ENCODE measurements around the gene PRAMEF20. TPM values are rescaled to one million over a fixed set of nuclear protein-coding genes. Genes with fewer than 3 reads are reported as not detected.
"Not testable (repeated sequence)": the region's sequence is repeated elsewhere in the genome, so short reads cannot be mapped to it uniquely, and the experiment has no call there.

PRAMEF20 gene
- total RNA-seq = not detected

DNA sequence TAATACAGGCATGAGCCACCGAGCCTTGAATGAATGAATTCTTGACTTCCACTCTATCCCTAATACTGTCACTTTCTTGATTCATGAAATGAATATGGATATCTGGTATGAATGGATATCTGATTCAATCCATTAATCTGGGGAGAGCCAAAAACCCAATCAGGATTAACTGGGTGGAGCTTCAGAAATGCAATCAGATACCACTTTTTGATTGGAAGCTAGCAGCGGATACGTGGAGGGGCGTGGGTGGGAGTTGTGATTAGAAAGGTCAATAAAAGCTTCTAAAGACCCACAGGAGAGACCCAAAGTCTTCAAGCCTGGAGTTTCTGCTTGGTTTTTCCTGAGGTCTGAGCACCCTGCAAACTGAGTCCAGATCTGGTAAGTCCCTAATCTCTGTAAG, at the start of gene PRAMEF20:
TSS of gene PRAMEF20 (plus strand) at position 301 of the 400 bp plus-strand sequence. CDS start 5,905 bp downstream, outside the sequence.
- H3K4me1 ChIP-seq; H3K36me3 ChIP-seq; H3K27me3 ChIP-seq; DNase-seq (ENCODE audit: extremely low spot score in 2 of 2); H3K4me3 ChIP-seq; H3K27ac ChIP-seq; H3K9me3 ChIP-seq; intact Hi-C loops (cut with DNase I): not testable (repeated sequence)

DNA sequence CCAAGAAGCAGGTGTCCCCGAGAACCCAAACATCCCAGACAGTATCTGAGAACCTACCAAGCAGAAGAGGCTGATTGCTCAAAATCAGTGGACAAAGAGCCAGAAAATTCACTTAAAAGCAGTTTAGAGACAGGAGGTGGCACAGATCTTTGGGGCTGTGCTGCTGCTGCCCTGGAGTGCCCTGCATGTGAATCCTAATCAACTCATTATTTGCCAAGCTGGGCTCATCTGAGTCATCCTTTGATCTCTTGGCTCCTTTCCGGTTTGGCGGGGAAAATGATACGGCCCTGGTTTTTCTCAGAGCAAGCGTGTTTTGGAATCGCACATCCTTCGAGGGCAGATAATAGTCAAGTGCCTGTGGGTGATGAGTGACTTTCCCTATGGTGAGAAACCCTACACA, 47.9 kb upstream of the PRAMEF20 start:
- intact Hi-C loops (cut with DNase I); H3K27me3 ChIP-seq; H3K9me3 ChIP-seq; H3K4me1 ChIP-seq; H3K36me3 ChIP-seq; DNase-seq (ENCODE audit: extremely low spot score in 2 of 2); H3K4me3 ChIP-seq; H3K27ac ChIP-seq: not testable (repeated sequence)

DNA sequence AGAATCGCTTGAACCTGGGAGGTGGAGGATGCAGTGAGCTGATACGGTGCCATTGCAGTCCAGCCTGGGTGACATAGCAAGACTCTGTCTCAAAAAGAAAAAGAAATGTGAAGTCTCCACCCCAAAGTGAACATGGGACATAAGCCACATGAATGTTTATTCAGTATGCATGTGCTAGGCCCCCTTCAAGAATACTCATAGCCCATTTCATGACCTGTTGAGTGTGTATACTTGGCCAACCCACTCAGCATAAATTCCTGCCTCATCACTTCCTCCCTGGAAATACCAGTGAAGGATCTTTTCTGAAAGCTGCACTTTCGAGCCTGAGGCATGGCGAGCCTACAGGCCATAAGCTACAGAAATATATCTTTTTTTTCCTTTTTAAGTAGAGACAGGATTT, 45.3 kb upstream of the PRAMEF20 start:
- intact Hi-C loops (cut with DNase I); H3K4me1 ChIP-seq; H3K36me3 ChIP-seq; H3K27ac ChIP-seq; DNase-seq (ENCODE audit: extremely low spot score in 2 of 2); H3K4me3 ChIP-seq; H3K9me3 ChIP-seq; H3K27me3 ChIP-seq: not testable (repeated sequence)

DNA sequence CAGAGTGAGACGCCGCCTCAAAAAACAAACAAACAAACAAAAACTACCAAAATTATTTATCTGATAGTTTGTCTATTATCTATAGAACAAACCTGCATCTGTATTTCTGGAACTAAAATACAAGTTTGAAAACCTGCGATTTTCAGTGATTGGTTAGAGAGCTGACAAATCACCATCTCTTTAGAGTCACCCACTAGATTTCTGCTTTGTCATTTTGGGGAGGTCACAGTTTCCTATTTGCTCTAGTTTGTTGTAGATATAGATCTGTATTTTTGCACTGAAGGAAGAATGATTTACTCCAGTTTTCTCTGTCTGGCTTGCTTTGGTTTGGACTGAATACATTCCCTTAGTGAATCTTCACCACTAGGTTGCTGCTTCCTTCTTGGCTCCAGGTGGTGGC, 43.7 kb upstream of the PRAMEF20 start:
- intact Hi-C loops (cut with DNase I); H3K36me3 ChIP-seq; H3K27ac ChIP-seq; H3K4me1 ChIP-seq; H3K27me3 ChIP-seq; H3K4me3 ChIP-seq; H3K9me3 ChIP-seq; DNase-seq (ENCODE audit: extremely low spot score in 2 of 2): not testable (repeated sequence)

DNA sequence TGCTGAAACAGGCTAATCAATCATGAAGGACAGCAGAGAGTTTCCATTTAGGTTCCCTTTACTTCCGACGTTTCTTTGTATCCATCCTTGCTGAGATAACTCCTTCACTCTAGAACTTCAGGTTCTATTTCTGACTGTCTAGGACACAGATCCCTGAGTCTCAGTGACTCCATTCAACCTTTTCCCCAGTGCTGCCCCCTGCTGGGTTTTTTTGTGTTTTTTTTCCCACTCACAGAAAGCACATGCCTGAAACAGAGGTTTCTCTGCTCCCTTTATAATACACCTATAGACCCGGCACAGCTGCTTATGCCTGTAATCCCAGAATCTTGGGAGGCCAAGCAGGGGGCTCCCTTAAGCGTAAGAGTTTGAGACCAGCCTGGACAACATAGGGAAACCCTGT, 41.7 kb upstream of the PRAMEF20 start:
- DNase-seq (ENCODE audit: extremely low spot score in 2 of 2); H3K27ac ChIP-seq; H3K4me1 ChIP-seq; H3K4me3 ChIP-seq; H3K27me3 ChIP-seq; H3K36me3 ChIP-seq; intact Hi-C loops (cut with DNase I); H3K9me3 ChIP-seq: not testable (repeated sequence)

DNA sequence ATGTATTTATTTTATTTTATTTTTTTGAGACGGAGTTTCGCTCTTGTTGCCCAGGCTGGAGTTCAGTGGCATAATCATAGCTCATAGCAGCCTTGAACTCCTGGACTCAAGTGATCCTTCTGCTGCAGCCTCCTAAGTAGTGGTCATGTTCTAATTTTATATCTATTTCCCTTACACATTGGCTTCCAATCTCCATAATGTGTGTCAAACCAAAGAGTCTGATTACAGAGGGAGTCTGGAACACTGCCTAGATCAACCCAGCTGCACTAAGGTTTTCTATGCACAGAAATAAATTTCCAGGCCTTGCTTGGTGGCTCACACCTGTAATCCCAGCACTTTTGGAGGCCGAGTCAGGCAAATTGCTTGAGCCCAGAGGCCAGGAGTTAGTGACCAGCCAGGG, 31.3 kb upstream of the PRAMEF20 start:
- H3K9me3 ChIP-seq; intact Hi-C loops (cut with DNase I); H3K4me1 ChIP-seq; H3K4me3 ChIP-seq; H3K27me3 ChIP-seq; H3K36me3 ChIP-seq; H3K27ac ChIP-seq; DNase-seq (ENCODE audit: extremely low spot score in 2 of 2): not testable (repeated sequence)

DNA sequence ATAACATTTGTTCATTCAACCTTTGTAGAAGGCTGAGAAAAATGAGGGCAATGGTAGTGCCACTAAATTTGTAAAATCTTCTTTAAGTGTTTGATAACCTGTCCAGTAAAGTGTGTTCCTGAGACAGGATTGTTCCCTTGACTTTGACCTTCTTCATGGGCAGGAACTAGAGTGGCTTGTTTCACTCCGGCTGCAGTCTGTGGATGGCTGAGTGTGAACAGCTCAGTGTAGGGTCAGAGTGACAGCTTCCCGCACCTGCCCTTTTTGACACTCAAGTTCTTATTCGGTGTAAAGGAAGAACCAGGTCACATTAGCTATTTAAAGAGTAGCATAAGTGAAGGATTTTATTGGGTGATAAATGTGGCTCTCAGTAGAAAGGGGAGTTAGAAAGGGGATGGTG, 29.9 kb upstream of the PRAMEF20 start:
- H3K4me3 ChIP-seq; H3K36me3 ChIP-seq; H3K27ac ChIP-seq; H3K4me1 ChIP-seq; H3K9me3 ChIP-seq; DNase-seq (ENCODE audit: extremely low spot score in 2 of 2); H3K27me3 ChIP-seq; intact Hi-C loops (cut with DNase I): not testable (repeated sequence)

DNA sequence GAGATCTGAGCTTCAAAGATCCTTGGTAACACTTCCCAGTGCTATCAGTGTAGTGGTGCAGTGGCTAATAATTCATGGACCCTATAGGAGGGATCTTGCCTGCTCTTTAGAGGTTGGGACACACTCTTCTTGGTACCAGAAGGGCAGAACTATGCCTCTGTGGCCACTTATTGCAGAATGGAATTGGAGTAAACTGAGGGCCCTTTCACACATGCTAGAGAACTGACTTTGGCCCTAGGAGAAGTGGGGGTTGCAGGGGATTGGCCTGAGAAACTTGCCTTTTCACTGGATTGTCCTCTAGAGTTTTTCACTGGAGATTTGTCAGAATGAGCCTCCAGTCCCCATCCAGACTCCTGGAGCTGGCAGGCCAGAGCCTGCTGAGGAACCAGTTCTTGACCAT, 20.9 kb upstream of the PRAMEF20 start, which contains the start of gene PRAMEF17:
TSS of gene PRAMEF17 (plus strand) at position 301 of the 400 bp plus-strand sequence. CDS start at position 327, 26 bp downstream.
- H3K4me1 ChIP-seq; H3K9me3 ChIP-seq; H3K27me3 ChIP-seq; H3K27ac ChIP-seq; H3K36me3 ChIP-seq; H3K4me3 ChIP-seq; DNase-seq (ENCODE audit: extremely low spot score in 2 of 2); intact Hi-C loops (cut with DNase I): not testable (repeated sequence)

DNA sequence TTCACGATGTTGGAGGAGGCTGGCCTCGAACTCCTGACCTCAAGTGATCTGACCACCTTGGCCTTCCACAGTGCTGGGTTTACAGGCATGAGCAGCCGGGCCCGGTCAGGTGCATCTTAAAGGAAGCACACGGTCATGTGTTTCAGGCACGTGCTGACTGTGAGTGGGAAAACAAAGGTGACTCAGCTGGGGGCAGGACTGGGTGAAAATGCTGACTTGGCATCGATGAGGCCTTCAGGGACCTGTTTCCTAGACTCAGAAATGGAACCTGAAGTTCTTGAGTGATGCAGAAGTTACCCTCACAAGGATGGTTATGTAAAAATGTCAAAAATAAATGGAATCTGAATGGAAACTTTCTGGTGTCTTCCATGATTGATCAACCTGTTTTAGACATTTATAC, 17.2 kb upstream of the PRAMEF20 start:
- DNase-seq (ENCODE audit: extremely low spot score in 2 of 2); H3K27me3 ChIP-seq; H3K4me3 ChIP-seq; H3K27ac ChIP-seq; H3K9me3 ChIP-seq; H3K4me1 ChIP-seq; intact Hi-C loops (cut with DNase I); H3K36me3 ChIP-seq: not testable (repeated sequence)

DNA sequence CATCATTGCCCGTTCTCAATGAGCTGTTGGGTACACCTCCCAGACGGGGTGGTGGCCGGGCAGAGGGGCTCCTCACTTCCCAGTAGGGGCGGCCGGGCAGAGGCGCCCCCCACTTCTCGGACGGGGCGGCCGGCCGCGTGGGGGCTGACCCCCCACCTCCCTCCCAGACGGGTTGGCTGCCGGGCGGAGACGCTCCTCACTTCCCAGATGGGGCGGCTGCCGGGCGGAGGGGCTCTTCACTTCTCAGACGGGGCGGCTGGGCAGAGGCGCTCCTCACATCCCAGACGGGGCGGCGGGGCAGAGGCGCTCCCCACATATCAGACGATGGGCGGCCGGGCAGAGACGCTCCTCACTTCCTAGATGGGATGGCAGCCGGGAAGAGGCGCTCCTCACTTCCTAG, 15.5 kb upstream of the PRAMEF20 start:
- H3K9me3 ChIP-seq; intact Hi-C loops (cut with DNase I): not testable (repeated sequence)

DNA sequence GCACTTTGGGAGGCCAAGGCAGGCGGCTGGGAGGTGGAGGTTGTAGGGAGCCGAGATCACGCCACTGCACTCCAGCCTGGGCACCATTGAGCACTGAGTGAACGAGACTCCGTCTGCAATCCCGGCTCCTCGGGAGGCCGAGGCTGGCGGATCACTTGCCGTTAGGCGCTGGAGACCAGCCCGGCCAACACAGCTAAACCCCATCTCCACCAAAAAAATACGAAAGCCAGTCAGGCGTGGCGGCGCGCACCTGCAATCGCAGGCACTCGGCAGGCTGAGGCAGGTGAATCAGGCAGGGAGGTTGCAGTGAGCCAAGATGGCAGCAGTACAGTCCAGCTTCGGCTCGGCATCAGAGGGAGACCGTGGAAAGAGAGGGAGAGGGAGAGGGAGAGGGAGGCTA, 14.9 kb upstream of the PRAMEF20 start:
- H3K4me3 ChIP-seq; intact Hi-C loops (cut with DNase I); H3K9me3 ChIP-seq; H3K4me1 ChIP-seq; DNase-seq (ENCODE audit: extremely low spot score in 2 of 2); H3K36me3 ChIP-seq; H3K27ac ChIP-seq; H3K27me3 ChIP-seq: not testable (repeated sequence)

More for the DNA sequence above, 15.5 kb upstream of the PRAMEF20 start:
- not testable (repeated sequence) for H3K4me3 ChIP-seq; H3K27me3 ChIP-seq; H3K36me3 ChIP-seq; DNase-seq (ENCODE audit: extremely low spot score in 2 of 2); H3K4me1 ChIP-seq; H3K27ac ChIP-seq

Data from vagina (tissue), 2 donors.